Pulmonary artery endothelial cell (primary cell): Measurements from ENCODE around the gene TNS1. TPM values are rescaled to one million over a fixed set of nuclear protein-coding genes. Genes with fewer than 3 reads are reported as not detected.

Experiments
- DNase-seq: peaks from one replicate; pipeline ENCODE4 v3.0.0-alpha.2; 2011; ENCODE audit warnings: low read depth, low spot score
- total RNA-seq: library from RNA; depleted of rRNA; stranded (reverse); fragments of >200 nt; gene quantifications from 2 replicates; pipeline ENCODE4 v1.2.3, GENCODE V29; 2014

The TNS1 gene
- total RNA-seq, 1 donor from 2014 or later, result 26.2 TPM

DNA sequence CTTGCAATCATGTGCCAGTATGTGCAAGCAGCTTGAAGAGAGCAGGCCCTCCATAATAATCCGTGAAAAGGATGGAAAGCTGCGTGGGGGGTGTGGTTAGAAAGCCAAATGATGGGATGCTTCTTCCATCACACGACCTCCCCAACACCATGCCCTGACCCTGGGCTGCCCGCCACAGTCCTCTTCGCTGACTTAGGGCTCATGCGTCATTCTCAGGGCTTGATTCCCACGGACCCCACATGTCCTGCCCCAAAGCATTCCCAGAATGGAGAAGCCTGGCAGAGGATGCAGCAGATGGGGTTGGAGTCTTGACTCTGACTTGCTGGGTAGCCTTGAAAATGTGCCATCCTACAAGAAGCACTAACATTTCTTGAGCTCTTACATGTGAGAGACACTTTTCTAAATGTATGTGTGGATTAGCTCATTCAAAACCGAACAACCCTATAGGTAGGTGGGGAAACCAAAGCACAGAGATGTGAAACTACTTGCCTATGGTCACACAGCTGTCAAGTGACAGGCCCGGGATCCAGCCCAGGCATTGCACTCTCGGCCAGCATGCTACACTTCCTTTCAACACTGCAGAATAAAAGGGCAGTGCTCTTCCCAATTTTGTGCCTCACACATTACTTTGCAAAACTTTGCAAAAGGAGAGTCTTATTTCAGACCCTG, 3.7 kb downstream of the TNS1 start:
- DNase-seq, result no peak

DNA sequence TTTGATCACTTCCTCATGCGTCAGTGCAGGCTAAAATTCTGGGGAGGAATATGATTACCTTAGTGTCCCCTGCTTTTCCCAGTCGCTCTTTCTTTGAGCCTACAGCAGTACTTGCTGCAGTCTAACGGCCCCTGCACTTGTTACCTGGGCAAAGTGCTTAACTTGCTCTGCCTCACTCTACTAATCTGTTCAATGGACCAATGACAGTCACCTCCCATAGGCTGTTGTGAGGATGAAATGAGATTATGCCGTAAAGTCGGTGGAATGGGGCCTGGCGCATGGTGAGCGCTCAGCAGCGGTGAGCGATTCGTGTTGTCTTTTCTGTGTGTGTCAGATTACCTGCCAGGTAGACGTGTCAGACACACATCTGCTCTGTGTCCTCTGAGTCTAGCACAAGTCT, 5.3 kb downstream of the TNS1 start:
- no peak for DNase-seq

DNA sequence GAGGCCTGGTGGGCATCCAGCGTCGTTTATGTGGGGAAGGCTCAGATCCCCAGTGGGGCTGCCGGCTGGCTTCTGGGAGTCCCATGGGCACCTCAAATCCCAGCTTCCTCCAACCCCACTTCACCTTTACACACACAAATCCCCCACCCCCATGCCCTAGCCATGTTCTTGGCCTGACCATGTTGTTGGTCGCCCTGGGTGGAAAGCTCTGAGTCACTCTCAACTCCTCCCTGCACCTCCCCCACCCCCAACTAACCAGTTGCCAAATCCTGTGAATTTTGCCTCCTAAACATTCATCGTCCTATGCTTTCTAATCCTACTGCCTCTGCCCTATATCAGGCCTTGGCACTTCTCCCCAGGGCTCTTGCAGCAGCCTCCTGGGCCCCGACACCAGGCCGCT, 6.4 kb downstream of the TNS1 start:
- no peak for DNase-seq

DNA sequence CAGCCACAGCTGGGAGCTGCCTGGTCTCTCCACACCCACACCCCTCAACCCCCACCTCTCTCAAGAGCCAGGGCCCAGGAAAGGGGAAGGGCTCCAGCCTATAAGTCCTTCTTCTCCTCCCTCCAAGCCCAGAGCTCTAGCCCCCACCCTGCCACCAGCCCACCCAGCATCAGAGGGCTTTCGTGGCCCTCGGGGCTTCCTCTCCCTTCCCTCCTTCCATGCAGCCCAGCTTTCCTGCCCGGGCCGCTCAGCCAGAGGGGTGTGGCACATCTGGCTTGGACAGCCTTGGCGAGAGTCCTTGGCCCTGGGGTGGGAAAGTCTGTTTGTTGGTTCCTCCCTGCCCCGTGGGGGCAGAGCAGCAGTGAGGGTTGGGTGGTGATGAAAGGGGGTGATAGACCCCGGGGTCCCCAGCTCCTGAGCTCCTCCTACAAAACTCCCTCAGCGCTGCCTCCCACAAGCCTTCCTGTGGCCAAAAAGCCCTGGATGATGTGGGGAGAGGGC, 7.0 kb downstream of the TNS1 start:
- DNase-seq, result no peak

DNA sequence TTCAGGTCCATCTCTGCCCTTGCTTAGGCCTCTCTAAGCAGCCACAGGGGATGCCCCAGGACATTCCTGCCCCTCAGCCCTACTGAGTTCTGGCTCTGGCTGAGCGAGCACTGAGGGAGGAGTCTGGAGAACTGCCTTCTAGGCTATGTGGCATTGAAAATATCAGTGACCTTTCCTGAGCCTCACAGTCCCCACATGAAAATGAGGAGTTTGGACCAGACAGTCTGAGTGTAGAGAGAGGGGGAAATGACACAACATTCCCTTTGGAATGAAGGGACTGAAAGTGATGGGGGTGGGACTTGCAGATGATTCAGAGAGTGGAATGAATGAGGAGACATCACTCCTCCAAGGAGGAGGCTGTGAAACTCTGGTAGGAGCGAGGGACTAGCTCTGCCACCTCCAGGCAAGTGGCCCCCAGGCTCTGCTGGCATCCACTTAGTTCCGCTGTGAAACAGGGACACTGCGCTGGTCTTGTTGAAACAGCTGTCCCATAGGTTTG, 8.0 kb downstream of the TNS1 start:
- DNase-seq, result peak; percentile 33

DNA sequence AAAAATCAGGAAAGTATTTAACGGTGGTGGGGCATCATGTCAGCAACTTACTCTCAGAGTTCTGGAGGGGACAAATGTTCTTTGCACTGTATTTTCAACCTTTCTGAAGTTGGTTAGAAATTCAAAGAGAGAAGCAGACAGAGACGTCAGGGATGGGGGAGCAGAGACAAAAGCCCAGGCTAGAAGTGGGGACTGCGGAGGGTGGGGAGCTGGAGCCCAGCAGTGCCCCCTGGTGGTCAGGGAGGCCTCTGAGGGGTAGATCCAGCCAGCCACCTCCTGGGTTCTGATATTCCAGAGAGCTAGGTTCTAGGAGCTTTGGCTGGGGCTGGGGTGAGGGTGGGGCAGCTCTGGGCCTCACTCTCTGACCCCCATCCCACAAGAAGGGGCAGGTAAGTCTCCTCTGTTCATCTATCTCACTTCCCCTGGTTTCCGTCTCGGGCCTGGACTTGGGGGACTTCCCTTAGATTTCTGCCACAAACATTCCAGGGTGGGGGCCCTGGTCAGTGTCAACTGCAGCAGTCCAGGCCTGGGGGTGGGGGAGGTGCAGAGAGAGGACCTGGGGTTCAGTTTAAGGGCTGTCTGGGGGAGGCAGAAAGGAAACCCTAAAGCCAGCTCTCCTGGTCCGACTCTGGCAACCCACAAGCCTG, 8.9 kb downstream of the TNS1 start:
- no peak for DNase-seq

DNA sequence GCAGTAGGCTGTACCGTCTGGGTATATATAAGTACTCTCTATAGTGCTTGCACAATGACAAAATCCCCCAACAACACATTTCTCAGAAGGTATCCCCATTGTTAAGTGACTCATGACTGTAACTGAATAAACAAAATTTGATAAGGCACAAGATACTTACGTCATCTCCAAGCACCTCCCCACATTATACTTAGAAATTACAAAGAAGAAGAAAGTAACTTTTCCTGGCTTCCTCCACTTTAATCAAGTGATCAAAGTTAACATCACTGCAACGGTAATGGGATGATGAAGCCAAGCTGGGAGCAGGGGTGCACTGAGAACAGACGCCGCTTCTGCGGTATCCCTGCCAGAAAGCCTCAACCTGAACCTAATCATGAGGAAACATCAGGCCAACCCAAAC, 9.7 kb downstream of the TNS1 start:
- DNase-seq, result peak; percentile 67

DNA sequence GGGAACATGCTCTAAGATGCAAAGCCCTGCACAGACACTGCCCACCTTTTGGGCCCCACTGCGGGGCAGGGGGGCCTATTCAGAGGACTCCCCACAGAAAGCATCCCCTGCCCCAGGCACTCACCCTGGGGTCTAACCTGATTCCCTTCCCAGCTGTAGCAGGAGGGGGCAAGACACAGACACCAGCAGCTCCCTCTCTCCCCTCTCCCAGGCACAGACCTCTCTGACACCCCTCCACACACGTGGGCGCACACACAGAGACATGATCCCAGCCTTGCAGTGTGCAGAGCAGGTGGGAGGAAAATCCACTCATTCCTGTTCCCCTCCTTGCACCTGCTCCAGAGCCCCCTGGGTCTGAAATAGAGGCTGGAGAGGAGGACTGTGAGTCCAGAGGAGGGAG, 10.7 kb downstream of the TNS1 start:
- no peak for DNase-seq

DNA sequence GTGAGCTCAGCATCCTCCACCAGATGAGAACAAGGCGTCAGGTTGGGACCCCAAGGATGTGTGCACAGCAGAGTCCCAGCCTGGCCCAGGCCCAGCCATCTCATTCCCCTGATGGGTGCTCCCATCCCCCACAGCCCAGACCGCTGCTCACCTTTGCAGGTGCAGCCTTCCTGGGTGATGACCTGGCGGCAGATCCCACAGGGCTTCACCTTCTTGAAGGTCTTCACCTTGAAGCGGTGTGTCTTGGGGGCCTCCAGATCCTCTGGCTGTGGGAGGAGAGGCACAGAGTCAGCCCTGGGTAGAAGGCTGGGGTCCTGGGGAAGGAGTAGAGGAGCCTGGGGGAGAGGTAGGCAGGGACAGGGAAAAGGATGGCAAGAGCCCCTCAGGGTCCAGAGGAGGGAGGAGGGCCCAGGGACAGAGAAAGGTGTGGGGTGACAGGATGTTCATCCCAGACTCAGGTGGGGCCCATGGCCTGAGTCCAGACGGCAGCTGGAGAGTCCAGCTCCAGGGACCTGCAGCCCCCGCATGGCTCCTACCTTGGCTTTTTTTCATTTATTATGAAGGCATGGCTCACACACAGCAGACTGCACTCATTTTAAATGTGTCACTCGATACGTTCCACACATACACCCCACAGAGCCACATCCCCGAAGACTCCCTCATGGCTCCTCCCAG, 11.9 kb downstream of the TNS1 start:
- DNase-seq, result no peak

DNA sequence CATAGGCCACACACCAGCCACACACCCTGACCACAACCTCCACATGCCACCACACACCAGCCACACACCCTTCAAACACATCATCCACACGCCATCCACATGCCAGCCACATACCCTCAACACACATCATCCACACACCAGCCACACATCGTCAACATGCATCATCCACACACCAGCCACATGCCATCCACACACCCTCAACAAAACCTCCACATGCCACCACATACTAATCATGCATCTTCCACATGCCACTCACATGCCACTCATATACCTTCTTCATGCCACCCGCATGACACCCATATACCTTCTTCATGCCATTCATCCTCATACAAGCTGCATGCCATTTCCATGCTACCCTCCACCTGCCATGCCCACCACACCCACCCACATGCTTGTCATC, 12.4 kb downstream of the TNS1 start:
- DNase-seq, result no peak

DNA sequence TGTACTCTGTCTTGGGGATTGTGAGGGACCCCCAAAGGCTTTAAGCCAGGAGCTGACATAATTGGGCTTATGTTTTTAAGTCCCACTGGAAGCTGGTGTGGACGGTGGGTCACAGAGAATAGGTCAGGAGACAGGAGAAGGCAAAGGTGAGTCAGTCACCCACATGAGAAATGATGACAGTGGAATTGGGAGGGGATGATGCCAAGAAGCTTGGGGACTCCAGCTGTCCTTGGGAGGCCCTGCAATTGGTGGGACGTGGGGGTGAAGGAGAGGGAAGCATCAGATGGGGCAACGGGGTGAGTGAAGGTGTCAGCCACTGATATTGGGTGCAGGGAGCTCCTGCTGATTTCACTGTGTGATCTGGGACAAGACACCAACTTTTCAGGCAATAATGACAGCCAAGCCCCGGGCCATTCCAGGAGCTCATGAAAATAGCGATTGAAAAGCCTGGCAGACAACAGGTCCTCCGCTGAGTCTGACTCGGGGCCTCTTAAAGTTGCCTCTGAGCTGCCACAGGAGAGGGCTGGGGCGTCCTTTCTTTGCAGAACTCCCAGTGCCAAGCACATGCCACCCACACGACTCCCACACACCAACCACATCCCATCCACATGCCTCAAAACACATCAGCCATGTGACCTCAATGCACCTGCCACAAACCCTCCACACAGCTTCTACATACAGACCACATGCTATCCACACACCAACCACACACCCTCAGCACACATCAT, 13.4 kb downstream of the TNS1 start:
- DNase-seq, result no peak

DNA sequence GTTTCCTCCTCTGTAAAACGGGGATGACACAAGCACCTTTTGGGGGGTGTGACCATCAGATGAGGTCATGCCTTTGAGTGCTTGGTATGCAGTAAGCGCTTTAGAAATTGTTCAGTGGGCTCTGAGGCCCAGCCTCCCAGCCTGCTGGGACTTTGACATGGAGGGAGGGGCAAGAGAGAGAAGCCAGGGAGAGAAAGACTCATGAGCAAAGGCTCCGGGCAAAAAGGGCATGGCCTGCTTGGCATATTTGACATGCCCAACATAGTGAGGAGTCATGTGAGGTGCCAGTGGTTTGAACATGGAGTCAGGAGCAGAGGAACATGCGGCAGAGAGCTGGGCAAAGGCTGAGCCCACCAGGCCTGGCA, 14.0 kb downstream of the TNS1 start:
- no peak for DNase-seq

DNA sequence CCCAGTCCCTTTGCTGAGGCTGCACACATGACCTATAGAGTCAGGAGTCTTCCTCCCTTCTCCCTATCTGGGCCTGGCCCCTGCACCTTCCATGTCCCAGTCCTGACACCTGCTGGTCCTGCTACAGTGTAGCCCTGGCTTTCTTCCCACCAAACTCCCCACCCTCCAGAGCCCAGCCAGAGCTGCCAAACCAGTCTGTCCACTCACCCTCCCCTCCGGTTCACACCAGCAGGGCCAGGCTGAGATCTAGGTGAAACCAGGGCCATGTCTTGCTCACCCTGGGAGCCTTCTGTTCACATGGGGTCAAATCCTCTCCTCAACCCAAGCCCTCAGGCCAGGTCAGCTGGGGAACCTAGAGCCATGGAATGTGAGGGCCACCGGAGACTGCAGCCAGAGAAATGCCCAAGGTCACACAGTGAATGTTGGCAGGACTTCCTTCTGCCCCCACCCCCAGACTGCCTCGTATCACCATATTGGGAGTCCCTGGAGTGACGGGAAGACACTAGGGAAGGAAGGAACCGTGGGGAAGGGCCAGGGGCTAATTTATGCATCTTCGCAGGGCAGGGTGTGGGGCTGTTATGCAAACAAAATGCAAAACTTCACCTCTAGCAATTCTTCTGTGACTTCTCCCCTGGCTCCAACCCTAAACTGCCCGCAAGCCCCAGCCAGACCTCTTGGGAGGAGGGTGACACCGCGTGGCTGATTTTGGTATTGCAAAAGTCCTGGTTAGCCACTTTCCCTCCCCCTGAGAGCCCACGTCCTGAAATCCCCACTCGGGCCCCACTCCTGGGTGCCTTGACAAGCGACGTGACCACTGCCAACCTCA, 14.6 kb downstream of the TNS1 start:
- no peak for DNase-seq

DNA sequence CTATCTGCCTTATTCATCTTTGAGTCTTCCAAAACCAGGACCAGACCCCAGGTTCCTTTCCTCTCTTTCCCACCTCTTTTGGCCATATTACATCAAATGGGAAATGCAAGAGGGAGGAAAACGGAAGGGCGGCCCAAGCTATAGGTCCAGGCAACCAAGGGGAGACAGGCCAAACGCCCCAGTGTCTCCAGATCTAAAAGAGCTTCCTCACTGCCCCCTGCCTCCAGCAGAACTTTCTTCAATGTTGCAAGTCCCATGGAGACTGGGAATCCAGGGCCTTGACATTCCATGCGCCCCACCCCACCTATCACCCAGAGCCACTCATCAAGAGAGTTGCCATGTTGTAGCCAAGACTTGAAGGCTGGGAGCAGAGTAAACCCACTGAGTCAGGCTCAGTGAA, 15.4 kb downstream of the TNS1 start:
- no peak for DNase-seq

DNA sequence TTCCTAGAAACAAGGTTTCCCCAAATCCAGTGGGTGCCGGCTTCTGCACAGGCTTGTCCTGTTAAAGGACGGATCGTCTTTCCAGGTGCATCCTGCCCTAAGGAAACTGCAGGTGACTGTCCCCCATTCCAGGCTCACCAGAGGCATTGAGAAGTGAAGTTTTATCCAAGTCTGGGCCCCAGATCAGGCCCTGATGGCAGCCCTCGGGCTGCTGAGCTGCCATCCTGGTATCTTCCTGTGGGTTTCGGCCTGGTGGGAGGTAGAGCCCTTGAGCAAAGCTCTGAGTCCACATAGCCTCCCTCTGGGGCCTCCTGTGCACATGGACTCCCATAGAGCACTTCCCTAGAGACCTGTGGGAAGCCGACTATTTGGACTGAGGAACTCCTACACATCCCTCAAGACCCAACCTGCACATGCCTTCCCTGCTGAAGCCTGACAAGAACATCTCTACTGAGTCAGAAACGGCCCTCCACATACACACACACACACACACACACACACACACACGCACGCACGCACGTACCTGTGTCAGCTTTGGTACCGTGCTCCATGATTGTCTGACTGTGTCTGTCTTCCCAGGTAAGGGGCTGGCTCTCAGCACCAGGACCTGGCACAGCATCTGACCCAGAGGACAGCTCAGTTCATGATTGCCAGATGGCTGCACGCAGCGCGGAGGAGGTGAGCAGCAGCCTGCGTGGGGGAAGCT, 16.4 kb downstream of the TNS1 start:
- no peak for DNase-seq

DNA sequence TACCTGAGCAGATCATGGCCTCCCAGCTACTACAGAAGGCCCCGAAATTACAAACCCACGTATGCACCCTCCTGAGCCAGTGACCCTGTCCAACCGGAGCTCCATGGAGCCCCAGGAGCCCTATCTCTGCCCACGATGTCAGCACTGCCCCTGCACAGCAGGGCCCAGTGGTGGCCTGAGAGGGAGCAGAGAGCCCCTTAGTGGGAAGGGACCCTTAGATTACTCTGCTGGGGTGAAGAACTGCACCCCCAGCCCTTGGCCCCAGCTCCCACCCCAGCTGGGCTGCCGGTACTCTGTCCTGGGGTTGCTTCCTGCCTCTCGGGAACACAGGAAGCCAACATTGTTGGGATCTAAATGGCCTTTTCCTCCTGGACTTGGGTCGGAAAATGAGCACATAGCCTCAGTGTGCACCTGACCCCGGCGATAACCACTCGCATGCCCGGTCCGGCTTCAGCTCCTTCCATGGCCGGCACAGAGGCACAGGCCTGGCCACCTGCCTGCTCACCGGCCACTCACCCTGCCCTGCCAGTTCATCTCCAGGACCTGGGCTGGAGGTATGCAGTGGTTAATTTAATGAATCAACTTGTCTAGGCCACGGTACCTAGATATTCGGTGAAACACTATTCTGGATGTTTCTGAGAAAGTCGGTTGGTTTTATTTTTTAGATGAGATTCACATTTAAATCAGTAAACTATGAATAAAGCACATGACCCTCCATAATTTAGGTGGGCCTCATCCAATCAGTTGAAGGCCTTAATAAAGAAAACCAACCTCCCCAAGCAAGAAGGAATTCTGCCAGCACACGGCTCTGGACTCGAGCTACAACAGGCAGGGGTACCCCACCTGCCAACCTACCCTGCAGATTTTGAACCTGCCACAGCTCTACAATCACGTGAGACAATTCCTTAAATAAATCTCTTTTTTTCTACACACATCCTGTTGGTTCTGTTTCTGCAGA, 19.2 kb downstream of the TNS1 start:
- no peak for DNase-seq

DNA sequence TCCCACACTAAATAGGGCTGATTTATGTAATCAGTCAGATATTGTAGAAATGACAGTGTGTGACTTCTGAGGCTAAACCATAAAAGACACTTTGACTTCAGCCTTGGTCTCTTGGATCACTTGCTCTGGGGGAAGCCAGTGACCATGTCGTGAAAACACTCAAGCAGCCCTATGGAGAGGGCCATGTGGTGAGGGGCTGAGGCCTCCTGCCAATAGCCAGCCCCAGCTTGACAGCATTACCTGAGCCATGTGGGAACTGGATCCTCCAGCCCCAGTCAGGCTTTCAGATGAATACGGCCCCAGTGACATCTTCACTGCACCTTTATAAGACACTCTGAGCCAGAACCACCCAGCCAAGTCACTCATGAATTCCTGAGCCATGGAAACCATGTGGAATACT, 20.8 kb downstream of the TNS1 start:
- no peak for DNase-seq

DNA sequence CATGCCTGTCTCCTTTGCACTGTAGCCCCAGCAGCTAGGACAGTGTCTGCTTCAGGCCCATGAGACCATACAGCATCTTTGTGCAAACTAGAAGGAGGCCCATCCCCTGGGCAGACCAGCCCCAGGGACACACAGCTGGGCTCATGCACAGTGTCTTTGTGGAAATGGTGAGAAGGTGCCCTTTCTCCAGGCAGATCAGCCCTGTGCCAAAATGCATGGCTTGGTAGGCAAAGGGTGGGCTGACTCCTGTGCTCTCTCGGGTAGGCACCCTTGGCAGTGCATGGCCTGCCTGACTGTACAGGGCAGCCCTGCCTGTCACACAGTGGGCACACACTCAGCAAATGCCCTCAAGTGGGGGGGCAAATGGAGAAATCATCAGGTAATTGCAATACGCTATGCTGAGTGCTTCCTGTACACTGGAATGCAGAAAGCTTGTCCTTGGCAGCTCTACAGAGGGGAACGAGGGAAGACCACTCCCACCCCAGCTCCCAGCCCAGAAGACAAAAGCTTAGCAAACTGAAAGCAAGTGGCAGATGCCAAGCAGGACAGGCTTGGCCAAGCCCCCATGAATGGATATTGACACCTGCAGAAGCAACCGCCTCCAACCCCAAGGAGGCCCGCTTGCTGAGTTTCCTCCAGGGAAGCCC, 21.6 kb downstream of the TNS1 start:
- DNase-seq, result no peak

DNA sequence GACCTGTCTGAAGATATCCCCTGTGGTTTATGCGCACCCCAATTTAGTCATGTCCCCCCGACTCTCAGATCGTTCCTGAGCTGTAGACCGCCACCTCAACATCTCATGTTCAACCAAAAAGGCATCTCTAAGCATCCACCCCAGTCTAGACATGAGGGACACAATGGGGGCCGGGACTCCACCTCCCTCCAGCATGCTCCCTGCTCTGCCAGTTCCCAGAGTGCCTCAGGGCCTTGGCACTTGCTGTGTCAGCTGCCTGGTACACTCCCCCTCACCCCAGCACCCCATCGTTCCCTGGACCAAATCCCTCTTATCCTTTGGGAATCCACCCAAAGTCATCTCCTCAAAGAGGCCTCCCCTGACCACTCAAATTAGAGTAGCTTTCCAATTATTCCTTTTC, 22.2 kb downstream of the TNS1 start:
- no peak for DNase-seq
